Fibroblast of skin of back (primary cell): ENCODE results near the gene HLCS.

Source experiments
- DNase-seq: peaks from one replicate; pipeline ENCODE4 v3.0.0-alpha.2; 2013

Gene HLCS

DNA sequence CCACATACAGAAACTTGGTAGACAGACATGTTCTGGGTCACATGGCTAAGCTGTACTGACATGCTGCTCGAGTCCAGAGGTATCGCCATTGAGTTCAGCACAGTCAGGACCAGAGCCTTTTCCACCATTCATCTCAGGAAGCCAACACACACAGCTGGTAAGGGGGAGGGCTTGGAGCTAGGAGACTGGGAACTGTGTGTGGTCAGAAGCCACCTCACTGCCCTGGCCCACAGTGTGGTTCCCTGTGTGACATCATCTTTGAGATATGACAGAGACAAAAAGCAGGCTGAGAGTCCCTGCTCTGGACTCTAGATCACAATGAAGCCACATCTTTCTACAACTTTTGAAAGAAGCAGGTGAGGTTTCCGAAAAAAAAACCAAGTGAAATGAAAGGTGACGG, 160.4 kb downstream of the HLCS start:
- DNase-seq = peak; percentile 79

DNA sequence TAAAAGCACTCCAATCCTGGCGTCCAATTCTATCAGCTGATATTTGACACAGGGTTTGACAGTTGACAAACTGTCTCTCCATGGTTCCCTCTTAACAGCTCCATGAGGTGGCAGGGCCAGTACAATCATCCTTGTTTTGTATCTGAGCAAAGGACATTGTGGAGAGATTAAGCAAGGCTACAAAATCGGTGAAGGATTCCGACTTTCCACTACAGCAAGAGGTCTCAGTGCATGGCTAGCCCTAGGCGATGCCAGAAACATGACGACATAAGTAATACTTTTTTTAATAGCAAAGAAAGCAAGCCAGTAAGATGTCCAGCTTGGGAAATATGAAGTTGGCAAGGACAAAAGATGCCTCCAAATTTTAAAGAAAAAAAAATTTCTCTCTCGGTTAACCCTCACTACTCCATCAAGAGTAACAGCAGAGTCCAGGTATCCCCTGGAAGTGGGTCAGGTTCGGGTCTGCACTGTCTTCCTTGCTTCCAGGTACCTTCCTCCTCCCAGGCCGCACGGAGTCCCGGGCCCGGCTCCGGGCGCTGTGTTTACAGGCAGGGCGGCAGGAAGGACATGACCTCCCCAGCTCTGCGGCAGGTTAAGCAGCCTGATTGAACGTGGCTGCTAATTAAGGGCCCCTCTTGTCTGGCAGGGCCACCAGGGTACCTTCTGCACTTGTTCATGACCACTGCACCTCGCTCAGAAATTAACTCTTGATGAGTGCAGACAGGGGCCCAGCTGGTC, 161.4 kb downstream of the HLCS start:
- no peak for DNase-seq

DNA sequence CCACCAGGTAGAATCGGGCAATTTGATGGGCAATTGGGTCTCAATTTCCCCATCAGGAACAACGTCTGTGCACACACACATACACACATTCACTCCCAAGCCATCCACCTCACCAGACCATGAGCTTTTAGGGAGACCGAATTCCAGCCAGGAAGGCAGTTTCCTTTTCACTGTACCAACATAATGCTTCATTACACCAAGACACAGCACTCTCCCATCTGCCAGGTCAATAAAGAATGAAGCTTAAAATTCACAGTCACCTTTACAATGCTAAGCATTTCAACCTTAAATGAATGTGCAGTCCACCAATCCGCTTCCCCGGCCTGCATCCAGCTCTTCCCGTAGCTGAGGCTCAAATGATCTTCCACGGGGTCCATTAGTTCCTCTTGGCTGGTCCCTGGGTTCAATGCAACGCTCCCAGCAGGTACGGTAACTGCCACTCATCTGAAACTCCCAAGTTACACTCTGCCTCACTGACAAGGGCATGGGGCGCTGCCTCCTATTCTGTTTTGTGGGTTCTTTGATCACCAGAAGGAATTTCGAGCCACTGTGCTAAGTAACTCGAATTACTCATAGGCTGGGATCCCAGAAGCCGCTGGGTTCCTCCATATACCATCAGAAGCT, 162.5 kb downstream of the HLCS start:
- no peak for DNase-seq

DNA sequence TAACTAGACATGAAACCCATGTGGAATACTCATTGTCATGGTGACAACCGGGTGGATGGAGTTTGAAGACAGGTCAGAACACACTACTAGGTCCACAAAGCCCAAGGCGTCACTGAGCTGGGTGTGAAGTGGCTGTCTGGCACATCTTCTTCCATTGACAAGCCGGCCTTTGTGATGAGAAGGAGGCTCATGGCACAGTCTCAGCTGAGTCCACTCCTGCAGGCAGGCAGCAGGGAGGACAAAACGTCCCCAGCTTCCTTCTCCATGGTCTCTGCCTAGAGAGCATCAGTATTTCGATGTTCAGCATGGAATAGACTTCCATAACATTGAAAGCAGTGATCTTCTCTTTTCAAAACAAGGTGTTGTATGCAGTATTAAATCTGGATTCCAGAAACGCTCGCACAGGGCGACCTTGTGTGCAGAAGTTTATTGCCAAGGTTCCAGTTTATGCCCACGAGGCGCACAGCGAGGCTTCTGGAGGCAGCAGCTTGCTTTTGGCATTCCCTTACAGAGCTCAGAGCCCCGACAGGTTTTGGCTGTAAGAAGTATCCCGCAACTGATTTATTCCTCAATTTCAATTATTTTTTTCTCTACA, 163.3 kb downstream of the HLCS start:
- no peak for DNase-seq

DNA sequence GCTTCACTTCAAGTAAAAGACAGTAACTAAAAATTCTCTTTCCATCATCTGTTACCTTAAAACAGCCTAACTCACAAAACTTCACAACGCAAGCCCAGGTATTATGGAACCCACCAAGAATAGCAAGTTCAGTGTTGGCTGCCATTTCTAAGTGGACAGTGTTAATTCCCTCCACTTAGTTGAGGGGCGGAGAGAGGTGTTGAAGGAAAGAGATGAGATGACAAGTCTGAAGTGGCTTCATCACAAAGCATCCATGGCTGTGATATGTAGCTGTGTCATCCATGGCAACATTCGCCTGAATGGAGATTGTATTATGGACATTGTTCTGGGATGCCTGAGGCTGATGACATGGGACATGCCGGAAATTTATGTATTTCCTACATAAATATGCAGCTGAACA, 165.7 kb downstream of the HLCS start:
- DNase-seq = no peak

DNA sequence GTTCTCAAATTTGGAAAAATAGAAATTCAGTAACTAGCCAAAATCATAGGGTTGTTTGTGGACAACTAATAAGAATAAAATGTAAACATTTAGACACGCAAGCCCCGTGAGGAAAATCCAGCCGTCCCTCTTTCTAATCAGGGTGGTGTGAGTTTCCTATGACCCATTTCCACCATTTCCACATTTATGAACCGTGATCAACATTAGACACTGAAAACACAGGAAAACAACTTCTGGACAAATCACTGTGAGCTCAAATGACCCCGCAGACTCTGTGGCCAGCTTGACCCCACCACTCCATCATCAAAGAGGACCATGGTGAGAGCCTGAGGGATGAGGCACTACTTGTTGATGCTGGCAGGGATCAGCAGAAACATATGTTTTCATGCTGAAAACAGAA, 166.6 kb downstream of the HLCS start:
- DNase-seq = no peak

DNA sequence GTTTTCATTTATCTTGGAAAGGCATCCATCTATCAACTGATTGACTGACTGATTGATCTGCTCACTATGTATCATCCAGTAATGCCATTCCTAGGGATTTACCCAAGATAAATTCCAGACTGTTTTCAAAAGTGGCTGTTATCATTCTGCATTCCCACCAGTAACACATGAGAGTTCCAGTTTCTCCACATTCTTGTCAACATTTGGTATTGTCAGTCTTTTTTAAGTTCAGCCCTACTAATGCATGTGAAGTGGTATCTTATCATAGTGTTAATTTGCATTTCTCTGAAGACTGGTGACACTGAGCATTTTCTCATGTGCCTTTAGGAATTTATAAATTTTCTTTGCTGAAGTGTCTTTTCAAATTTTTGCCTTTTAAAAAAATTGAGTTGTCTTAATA, 168.0 kb downstream of the HLCS start:
- DNase-seq = no peak

DNA sequence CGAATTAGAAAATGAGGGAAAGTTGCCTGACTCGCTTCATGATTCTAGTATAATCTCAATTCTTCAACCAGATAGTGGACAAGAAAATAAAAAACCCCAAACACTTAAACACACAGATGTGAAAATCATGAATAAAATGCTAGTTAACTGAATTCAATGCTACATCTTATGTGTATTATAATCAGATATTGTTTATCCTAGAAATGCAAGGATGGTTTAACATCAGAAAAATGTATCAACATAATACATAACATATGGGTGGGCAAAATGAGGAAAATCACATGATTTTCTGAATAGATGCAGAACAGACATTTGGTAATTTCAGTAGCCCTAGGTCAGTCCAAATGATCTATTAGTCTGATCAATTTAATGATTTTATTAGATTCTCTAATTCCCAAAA, 170.4 kb downstream of the HLCS start:
- no peak for DNase-seq

DNA sequence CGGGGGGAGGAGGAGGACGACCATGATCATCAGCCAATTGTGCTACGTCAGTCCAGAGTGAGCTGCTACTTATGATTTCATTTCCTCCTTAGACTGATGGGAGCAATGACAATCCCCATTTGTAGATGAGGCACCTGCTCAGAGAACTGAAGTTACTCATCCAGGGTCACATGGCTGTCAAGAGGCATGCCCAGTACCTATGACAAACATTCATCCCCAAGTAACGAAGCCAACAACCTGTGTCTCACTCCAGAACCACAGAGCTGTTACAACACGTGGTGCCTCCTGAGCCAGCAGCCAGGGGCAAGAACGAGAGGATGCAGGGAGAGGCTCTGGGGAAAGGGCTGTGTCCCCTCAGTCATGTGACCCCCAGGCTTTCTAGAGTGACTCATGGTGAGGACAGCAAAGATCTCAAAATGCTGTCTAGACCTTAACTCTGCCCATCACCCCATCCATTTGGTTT, 173.9 kb downstream of the HLCS start:
- DNase-seq = peak; percentile 31

DNA sequence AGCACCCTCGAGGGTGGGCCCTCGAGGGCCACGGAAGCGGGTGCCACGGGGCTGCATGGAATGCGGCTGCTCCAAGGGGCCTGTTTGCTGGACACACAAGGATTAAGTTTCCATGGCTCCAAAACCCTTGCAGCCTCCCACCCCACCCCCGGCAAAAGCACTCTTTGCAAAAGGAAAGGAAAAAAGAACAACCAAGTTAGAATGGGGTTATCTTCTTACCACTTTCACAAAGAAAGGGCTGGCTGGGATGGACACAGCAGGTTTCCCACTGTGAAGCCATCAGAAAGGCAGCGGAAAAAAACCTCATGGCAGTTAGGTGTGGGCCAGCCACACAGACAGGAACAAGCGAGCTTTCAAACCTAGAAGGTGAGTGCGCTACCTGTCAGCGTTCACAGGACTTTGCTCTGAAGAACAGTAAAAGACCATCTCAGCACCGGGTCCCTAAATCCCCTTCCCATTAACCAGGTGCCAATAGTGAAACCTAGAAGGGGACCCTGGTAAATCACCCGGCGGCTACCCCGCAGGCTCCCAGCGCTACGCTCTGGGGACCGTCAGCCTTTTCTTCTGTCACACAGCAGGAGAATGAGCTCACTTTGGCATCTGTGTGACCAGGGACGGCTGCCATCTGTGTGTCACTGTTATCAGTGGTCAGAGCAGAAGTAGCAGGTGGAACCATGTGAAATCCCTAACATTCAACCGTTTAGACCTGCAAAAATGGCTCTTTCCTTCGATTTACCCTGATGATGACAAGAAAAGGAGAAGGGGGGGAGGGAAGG, 174.6 kb downstream of the HLCS start:
- no peak for DNase-seq

DNA sequence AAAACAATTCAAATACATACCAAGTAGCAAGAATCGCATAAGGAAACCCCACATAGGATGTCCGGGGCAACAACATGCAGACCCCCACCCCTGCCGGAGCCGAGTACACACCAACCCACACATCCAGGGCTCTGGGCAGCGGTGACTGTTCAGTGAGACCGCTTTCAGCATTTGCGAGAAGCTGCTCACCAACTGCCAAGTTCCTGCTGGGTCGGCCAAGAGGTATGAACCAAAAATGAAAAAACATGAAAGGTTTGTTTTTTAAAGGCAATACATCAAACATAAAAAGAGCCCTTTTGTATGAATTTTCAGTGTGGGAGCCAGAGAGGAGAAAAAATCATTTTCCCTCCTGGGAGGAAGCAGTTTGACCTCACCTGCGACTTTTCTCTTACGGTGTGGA, 175.3 kb downstream of the HLCS start:
- no peak for DNase-seq

DNA sequence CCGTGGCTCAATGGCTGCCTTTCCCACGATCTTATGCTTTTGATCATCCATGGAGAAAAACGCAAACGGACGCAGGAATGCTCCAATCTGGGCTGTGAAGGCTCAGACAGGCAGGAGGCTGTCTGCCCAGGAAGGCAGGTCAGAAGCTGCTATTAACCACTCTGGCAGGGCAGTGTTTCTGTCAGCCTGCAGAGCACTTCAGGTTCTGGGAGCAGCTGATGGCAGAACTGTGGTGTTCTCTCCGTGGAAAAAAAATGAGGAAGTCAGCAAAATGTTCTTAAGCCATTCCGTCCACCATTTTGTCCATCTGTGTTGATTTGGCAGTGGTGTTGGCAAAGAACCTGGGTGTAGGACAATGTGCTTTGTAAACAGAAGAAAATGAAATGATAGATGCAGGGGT, 175.9 kb downstream of the HLCS start:
- DNase-seq = peak; percentile 24

DNA sequence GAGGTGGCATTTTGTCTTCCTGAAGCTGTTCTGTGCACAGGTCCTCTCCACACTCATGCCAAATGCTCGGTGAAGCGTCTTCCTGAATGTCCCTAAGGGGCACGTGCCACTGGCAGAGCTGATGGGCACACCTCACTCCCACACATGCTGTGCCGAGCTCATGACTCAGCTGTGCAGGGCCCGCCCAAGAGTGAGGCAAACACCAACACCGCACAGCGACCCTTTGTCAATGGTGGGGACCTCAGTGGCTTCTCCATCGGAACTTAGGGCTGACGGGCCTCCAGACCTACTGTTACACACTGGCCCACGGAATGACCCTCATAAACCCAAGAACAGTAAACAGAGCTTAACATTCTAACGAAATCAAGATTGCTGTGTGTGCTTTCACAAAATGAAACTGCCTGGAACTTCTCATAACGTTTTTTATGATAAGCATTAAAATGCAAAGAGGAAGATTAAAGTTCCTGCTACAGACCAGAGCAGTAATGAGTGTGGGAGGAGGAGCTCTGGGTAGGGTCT, 178.3 kb downstream of the HLCS start:
- no peak for DNase-seq

DNA sequence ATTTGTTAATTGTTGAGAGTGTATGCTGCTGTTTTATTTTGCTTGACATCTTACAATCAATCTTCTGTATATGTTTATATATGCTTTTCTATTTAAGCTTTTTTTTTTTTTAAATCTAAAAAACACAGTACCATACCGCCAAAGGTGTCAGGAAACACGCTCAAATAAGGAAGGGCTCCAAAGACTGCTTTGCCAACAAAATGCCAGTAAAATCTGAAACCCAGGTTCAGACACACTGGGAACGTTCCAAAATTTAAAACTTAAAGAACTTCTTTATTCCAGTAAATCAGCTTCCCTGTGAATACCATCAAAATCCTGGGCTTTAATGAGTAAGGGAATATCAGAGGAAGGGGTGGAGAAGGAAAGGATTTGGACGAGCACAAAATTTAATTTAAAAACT, 180.3 kb downstream of the HLCS start:
- DNase-seq = no peak

DNA sequence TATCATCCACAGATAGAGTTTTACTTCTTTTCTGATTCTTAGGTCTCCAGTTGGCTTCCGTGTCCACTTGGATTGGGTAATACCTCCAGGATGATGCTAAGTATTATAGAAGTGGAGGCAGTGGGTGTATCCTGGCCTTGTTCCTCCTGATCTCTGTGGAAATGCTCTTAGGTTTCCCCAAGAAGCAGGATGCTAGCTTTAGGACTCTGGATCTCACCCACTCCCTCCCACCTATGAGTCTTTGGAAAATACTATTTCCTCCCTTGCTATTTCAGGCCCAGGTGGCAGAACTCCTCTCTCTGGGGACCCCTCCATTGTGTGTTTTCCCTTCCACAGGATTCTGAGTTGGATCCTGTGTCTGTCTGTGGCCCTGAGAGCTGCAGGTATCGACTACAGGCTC, 180.9 kb downstream of the HLCS start:
- DNase-seq = no peak

DNA sequence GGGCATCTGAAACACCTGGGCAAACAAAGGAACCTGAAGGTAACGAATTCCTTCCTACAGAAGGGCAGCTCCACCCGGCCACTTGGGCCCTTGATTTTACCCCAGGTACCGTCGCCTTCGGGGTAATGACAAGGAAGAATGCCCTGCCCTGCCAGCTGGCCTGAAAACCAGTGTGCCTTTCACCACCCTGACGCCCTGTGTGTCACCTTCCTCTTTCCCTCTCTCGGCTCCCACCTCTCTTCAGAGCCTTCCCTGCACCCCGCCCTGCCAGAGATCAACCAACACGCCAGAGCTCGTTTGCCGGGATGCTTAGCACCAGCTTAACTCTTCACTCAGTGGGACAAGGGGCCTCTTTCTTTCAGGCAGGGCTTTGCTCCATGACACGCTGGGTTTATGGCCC, 181.5 kb downstream of the HLCS start:
- no peak for DNase-seq

DNA sequence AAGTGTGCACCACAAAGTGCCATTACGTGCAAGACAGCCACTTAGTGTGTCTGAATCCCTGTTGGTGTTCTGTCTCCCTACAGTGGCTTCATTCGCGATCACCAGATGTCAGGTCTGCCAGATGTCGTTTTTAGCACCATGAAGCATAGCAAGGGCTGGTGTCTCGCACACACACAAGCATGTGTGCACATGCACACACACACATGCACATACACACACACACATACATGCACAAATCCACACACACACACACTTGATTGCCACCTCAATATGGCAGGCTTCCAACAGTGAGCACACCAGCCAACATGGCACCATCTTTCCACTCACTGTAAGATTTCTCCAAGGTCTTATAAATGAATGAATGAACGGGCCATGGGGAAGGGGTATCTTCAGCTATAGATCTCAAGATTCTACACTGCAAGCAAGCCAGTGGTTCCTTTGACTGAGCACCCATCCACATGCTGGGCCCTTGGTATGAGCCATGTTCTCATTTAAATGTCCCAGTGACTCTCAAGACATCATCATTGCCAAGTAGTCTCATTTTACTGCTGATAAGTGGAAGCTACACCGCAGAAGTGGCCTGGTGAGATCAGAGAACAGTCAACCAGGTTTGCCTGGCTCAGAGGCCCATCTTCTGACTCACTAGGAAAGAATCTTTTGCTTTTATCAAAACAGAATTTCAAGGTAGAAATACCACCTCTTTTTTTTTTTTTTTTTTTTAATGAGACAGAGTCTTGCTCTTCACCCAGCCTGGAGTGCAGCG, 182.7 kb downstream of the HLCS start:
- peak; percentile 84 for DNase-seq

DNA sequence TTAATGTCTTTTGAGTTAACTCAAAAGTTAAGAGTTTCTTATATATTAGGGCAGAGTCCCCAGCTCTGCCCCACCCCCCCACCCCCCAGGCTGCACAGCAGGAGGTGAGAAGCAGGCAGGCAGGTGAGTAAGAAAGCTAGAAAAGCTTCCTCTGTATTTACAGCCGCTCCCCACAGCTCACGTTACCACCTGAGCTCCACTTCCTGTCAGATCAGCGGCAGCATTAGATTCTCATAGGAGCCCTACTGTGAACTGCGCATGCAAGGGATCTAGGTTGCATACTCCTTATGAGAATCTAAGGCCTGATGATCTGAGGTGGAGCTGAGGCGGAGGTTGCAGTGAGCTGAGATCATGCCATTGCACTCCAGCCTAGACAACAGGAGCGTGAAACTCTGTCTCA, 185.6 kb downstream of the HLCS start:
- no peak for DNase-seq

DNA sequence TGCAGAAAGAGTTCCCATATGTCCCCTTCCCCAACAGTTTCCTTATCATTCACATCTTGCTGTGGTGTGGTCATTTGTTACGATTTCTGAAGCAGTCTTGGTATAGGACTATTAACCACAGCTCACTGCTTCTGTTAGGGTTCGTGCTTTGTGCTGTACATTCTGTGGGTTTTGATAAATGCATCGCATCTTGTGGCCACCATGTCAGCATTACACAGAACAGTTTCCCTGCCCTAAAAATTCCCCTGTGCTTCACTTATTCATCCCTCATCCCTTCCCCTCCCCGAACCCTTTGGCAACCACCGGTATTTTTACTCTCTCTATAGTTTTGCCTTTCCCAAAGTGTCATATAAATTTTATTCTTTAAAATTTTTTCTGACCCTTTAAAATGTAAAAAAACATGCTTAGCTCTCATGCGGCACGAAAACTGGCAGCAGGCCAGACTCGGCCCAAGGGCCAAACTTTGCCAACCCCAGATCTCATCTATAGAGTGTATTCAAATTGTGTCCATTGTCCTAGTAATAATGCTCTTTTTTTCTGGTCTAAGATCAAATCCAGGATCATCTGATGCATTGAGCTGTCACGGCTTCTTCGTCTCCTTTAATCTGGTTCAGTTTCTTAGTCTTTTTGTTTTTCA, 189.4 kb downstream of the HLCS start:
- no peak for DNase-seq

DNA sequence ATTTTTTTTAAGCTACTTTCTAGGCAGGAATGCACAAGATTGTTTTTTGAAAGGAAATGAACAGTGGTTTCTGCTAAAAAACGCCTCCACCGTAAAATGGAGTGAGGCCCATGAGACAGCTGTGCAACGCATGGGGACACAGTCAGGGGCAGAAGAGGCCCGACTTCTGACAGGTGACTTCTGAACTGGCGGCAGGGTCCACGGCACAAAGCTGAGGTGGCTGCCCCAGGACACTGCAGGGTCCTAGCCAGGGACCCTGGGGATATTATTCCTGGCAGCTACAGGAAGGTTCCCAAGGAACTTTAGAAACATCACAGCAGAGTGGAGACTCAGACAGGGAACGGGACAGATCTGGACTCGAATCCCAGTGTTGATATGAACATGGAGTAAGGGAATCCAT, 192.5 kb downstream of the HLCS start:
- DNase-seq = no peak

DNA sequence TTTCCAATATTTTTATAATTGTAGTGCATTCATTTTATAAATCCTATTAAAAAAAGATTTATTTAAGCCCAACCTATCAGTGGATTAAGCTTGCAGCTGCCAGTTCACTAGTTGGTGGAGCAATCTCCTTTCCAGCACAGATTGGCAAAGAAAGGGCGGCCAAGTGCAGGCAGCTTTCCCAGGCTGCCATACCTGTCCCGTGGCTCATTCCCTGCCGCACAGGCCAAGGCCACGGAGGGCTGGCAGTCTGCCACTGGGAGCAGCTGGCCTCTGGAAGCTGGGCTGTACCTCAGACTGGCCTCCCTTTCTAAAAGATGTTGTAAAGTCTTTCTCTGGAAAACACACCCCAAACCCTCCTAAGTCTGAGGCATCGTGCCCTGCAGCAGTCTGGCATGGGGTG, 193.4 kb downstream of the HLCS start:
- peak; percentile 42 for DNase-seq
